ENCODE data around the gene BANP. TPM values are rescaled to one million over a fixed set of nuclear protein-coding genes. Genes with fewer than 3 reads are reported as not detected.

BANP gene
- total RNA-seq, 1 donor from 2014 or later, result 44.0 TPM

DNA sequence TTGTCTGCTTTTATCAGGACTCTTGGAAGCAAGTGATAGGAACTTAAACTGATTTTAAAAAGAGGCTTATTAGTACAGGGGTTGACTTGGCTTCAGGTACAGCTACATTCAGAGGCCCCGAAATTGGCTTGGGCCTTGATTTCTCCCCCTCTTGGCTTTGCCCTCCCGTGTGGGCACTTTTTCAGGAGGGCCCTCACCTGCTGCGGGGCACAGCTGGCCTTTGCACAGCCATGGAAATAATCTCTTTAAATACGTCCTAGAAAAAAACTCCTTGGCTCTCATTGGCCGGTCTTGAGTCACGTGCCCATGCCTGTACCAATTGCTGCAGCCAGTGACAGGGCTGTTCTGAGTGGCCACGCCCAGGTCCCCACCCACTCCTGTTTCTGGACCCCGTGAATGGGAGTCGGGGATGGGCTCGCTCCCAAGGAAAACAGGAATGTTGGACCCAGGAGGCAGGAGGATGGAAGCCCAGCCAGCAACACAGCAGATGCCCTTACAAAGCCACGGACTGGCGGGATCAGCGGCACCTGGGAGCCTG lies 29.9 kb upstream of the BANP start:
- intact Hi-C loops (cut with DNase I), result no loop called here
- no peaks in the 10 kb centered on the region for H3K36me3 ChIP-seq
- H3K27me3 ChIP-seq, result no peaks in the 10 kb centered on the region
- H3K27ac ChIP-seq, result no peak overlapping the region
- no peak for DNase-seq (ENCODE audit: extremely low spot score in 2 of 2)
- peaks cover 12% of the 10 kb centered on the region for H3K4me1 ChIP-seq
- TF ChIP-seq POLR2AphosphoS5 (IDR thresholded peaks at IDR 0.05; ENCODE audit: insufficient read depth in 1 of 2, low read depth in 1 of 2) (no peak), POLR2A (IDR thresholded peaks at IDR 0.05) (no peak)
- TF ChIP-seq, protein P1, sequence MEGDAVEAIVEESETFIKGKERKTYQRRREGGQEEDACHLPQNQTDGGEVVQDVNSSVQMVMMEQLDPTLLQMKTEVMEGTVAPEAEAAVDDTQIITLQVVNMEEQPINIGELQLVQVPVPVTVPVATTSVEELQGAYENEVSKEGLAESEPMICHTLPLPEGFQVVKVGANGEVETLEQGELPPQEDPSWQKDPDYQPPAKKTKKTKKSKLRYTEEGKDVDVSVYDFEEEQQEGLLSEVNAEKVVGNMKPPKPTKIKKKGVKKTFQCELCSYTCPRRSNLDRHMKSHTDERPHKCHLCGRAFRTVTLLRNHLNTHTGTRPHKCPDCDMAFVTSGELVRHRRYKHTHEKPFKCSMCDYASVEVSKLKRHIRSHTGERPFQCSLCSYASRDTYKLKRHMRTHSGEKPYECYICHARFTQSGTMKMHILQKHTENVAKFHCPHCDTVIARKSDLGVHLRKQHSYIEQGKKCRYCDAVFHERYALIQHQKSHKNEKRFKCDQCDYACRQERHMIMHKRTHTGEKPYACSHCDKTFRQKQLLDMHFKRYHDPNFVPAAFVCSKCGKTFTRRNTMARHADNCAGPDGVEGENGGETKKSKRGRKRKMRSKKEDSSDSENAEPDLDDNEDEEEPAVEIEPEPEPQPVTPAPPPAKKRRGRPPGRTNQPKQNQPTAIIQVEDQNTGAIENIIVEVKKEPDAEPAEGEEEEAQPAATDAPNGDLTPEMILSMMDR (IDR thresholded peaks at IDR 0.05), result no peak
- no peak overlapping the region for H3K4me3 ChIP-seq
- no peaks in the 10 kb centered on the region for H3K9me3 ChIP-seq

DNA sequence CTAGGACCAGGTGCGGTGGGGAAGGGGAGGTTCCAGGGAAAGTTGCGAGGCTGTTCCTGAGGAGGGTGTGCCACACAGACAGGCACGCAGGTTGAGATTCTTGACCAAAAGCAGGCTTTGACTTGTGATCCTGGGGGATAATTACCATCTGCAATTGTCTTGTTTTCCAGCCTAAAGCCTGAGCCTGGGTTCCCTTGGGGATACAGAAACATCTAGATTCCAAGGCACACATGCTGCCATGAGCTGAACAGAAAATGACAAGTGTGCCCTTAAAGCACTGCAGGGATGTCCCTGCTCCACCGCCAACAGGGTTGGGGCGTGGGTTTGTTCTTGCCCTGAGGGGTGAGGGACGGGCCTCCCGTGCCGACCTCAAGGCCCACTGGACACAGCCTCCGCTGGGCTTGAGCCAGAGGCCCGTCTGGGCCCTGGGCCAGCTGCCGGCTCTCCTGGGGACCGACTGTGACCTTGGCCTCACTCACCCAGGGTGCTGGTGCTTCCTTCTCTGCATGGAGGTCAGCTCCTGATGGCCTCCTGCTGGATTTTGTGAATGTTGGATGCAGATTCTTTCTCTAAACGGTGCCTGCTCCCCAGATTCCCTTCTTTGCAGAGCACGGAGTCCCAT lies 28.9 kb upstream of the BANP start:
- Histone ChIP-seq H3K36me3 (no peaks in the 10 kb centered on the region), H3K9me3 (no peaks in the 10 kb centered on the region), H3K4me3 (no peak overlapping the region), H3K27ac (no peak overlapping the region), H3K27me3 (no peaks in the 10 kb centered on the region), H3K4me1 (peaks cover 12% of the 10 kb centered on the region)
- intact Hi-C loops (cut with DNase I), result no loop called here
- no peak for DNase-seq (ENCODE audit: extremely low spot score in 2 of 2)
- TF ChIP-seq POLR2AphosphoS5 (IDR thresholded peaks at IDR 0.05; ENCODE audit: insufficient read depth in 1 of 2, low read depth in 1 of 2) (no peak), POLR2A (IDR thresholded peaks at IDR 0.05) (no peak)
- TF ChIP-seq, protein P1 (IDR thresholded peaks at IDR 0.05), result no peak

DNA sequence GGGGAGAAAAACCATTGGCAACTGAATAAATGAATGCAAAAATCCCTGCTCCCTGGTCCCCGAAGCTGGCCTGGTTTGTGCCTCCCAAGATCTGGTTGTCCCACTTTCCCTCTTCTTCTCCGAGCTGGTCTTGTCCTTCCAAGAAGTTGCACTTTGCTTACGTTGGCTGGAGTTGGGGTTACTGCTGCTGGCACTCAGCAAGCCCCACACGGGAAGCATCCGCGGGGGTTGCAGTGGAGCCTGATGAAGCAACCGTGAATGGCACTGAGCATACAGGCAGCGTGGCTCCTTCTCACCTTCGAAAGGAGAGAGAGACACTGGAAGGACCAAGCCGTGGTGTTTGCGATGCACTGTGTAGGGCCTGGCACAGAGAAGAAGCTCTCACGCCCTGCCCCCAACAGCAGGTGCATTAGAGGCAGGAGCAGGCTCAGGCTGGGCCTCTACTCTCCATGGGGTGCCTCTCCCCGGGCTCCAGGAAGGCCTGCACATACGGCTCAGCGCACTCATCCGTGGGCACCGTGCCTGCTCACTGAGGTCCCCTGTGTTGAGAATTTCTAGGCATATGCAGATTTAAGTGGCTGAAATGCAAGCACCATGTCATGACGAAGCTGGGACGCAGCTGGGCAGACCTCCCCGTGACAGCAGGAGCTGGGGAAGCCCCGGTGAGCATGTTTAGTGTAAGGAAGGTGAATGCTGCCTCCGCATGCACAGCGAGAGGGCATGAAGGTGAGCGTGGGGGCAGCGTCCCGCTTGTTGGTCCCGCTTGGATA lies 27.0 kb upstream of the BANP start:
- Histone ChIP-seq H3K4me3 (no peak overlapping the region), H3K27me3 (no peaks in the 10 kb centered on the region), H3K4me1 (no peaks in the 10 kb centered on the region), H3K9me3 (no peaks in the 10 kb centered on the region), H3K36me3 (no peaks in the 10 kb centered on the region), H3K27ac (no peak overlapping the region)
- intact Hi-C loops (cut with DNase I), result no loop called here
- no peak for TF ChIP-seq POLR2AphosphoS5 (IDR thresholded peaks at IDR 0.05; ENCODE audit: insufficient read depth in 1 of 2, low read depth in 1 of 2)
- TF ChIP-seq, protein P1 (IDR thresholded peaks at IDR 0.05), result no peak
- TF ChIP-seq POLR2A (IDR thresholded peaks at IDR 0.05), result no peak
- no peak for DNase-seq (ENCODE audit: extremely low spot score in 2 of 2)

DNA sequence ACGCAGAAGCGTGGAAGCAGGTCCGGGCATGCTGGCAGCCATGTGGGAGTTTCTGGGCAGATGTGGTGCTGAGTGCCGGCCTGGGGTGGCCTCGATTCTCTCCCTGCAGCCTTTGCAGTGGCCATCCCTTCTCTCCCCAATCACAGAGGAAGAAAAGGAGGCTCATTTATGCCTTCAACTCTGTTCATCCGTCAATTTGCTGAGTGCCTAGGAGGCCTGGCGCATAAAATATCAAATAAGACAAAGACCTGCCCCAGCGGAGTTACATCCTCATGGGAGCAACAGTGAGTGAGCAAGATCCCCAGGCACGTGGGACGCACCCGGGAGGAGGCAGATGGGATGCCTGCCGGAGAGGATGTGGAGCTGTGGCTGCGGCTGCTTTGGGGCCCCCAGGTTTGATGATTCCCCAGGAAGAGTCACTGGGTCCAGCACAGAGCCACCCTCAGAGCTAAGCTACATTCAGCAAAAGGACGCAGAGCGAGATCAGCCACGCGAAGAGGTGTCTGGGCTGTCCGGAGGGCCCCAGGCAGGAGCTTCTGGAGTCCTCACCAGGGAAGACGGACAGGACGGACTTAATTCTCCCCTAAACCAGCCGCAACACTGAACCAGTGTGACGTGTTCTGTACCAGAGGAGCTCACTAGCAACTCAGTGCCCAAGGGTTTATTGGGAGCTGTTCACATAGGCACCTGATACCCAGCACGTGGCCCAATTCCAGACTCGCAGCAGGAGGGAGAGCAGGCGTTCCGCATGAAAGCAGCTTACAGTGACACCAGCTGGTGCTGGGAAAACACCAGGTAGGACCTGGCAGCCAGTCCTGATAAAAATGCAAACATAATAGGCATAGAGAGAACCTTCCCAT lies 26.2 kb upstream of the BANP start:
- Histone ChIP-seq H3K4me1 (no peaks in the 10 kb centered on the region), H3K27ac (no peak overlapping the region), H3K4me3 (no peak overlapping the region), H3K36me3 (no peaks in the 10 kb centered on the region), H3K27me3 (no peaks in the 10 kb centered on the region), H3K9me3 (no peaks in the 10 kb centered on the region)
- intact Hi-C loops (cut with DNase I), result no loop called here
- TF ChIP-seq POLR2A (IDR thresholded peaks at IDR 0.05) (no peak), POLR2AphosphoS5 (IDR thresholded peaks at IDR 0.05; ENCODE audit: insufficient read depth in 1 of 2, low read depth in 1 of 2) (no peak)
- TF ChIP-seq, protein P1 (IDR thresholded peaks at IDR 0.05), result no peak
- no peak for DNase-seq (ENCODE audit: extremely low spot score in 2 of 2)
